HCT116 (cell line): ENCODE measurements around the gene MTRF1L. TPM values are rescaled to one million over a fixed set of nuclear protein-coding genes. Genes with fewer than 3 reads are reported as not detected.
"Not testable (repeated sequence)": the region's sequence is repeated elsewhere in the genome, so short reads cannot be mapped to it uniquely, and the experiment has no call there.

Experiments
- ATAC-seq: fragments of 200-7000 bp; cut with Tn5 transposase; 2 replicates; pipeline ENCODE4 v1.9.1; 2020; ENCODE audit warnings: mild to moderate bottlenecking, moderate library complexity
- BruUV-seq: library from RNA; stranded (reverse); fragments of 400-500 nt; replicated peaks from 2 replicates; lab custom pipeline; 2021; lab: Mats Ljungman, UMichigan
- CTCF ChIA-PET: fragments of 300-600 bp; sonication (Branson Sonifier 250); formaldehyde crosslinking; loops from one replicate; lab custom pipeline; 2021; ENCODE audit warnings: antibody characterized with exemption; lab: Charles Lee
- POLR2A ChIA-PET: fragments of 300-600, 350-600 bp; sonication (Branson Sonifier 250); formaldehyde crosslinking; loops from one replicate; lab custom pipeline; 2021; ENCODE audit warnings: antibody characterized with exemption; lab: Charles Lee
- RAD21 ChIA-PET, 2 experiments: fragments of 300-600 bp; sonication (Branson Sonifier 250); formaldehyde crosslinking; loops; one replicate each; lab custom pipeline; 2023; ENCODE audit warnings: low total read pairs in 2 of 2; ENCODE audit not compliant: uncharacterized antibody in 2 of 2, unreplicated experiment in 2 of 2, low non-redundant PET in 1 of 2; lab: Charles Lee
- DNase-seq: peaks from one replicate; pipeline ENCODE4 v3.0.0-alpha.2; 2010; ENCODE audit warnings: low read depth, low spot score
- H2AFZ ChIP-seq: fragments of 200-600 bp; shearing (Covaris generic), sonication (generic); 2 replicates; pipeline ENCODE4 v1.6.1; 2017; ENCODE audit warnings: low read depth, mixed run types, mixed read lengths, antibody characterized with exemption, low read length; ENCODE audit not compliant: poor library complexity, severe bottlenecking
- H3K27ac ChIP-seq: 2 replicates; pipeline ENCODE4 v1.5.1; 2012; ENCODE audit warnings: low read depth, low read length
- H3K27me3 ChIP-seq: fragments of 200-600 bp; sonication (generic); 2 replicates; pipeline ENCODE4 v1.6.1; 2016; ENCODE audit warnings: mixed run types, low read length, mixed read lengths; ENCODE audit not compliant: insufficient read depth
- H3K36me3 ChIP-seq, 2 experiments: fragments of 200-500 bp in 1 of 2; fragments of 200-600 bp in 1 of 2; sonication (Bioruptor generic) in 1 of 2; sonication (generic) in 1 of 2; 2 replicates each; pipeline versions ENCODE4 v1.5.1 to v1.6.1; 2014 to 2016; ENCODE audit warnings: low read length in 2 of 2, inconsistent platforms in 1 of 2, mixed read lengths in 1 of 2, mixed run types in 1 of 2; ENCODE audit not compliant: insufficient read depth in 2 of 2, control insufficient read depth in 1 of 2
- H3K4me1 ChIP-seq, 2 experiments: fragments of 200-600 bp in 1 of 2; sonication (generic) in 1 of 2; 2 replicates each; pipeline versions ENCODE4 v1.5.1 to v1.6.1; 2012 to 2017; ENCODE audit warnings: low read length in 2 of 2, inconsistent platforms in 1 of 2, mild to moderate bottlenecking in 1 of 2, mixed read lengths in 1 of 2, mixed run types in 1 of 2, moderate library complexity in 1 of 2; ENCODE audit not compliant: insufficient read depth in 2 of 2, control insufficient read depth in 1 of 2
- H3K4me2 ChIP-seq: fragments of 200-600 bp; sonication (generic); 2 replicates; pipeline ENCODE4 v1.6.1; 2017; ENCODE audit warnings: mixed run types, low read length, mixed read lengths
- H3K4me3 ChIP-seq, 2 experiments: fragments of 200-600 bp in 1 of 2; sonication (generic) in 1 of 2; replicated peaks in 1 of 2; 2 replicates each; pipeline ENCODE4 v1.5.1; 2011 to 2016; ENCODE audit warnings: low read length in 2 of 2, control low read depth in 1 of 2, low read depth in 1 of 2, mild to moderate bottlenecking in 1 of 2, mixed read lengths in 1 of 2, mixed run types in 1 of 2
- H3K79me2 ChIP-seq: fragments of 200-600 bp; sonication (generic); 2 replicates; pipeline ENCODE4 v1.6.1; 2017; ENCODE audit warnings: mild to moderate bottlenecking, mixed run types, low read length, moderate library complexity, mixed read lengths; ENCODE audit not compliant: insufficient read depth
- H3K9ac ChIP-seq: fragments of 200-600 bp; sonication (generic); 2 replicates; pipeline ENCODE4 v1.6.1; 2016; ENCODE audit warnings: low read length, mixed read lengths
- H3K9me2 ChIP-seq: fragments of 200-600 bp; sonication (generic), shearing (Covaris generic); 2 replicates; pipeline ENCODE4 v1.6.1; 2017; ENCODE audit warnings: mixed run types, mild to moderate bottlenecking, moderate library complexity; ENCODE audit not compliant: insufficient read depth
- H3K9me3 ChIP-seq, 2 experiments: fragments of 200-500 bp in 1 of 2; fragments of 200-600 bp in 1 of 2; sonication (Bioruptor generic) in 1 of 2; sonication (generic) in 1 of 2; 2 replicates each; pipeline ENCODE4 v1.6.1; 2014 to 2017; ENCODE audit warnings: low read length in 2 of 2, mixed read lengths in 2 of 2, inconsistent platforms in 1 of 2, low read depth in 1 of 2, mild to moderate bottlenecking in 1 of 2, mixed run types in 1 of 2, moderate library complexity in 1 of 2; ENCODE audit not compliant: control insufficient read depth in 1 of 2, insufficient read depth in 1 of 2
- H4K20me1 ChIP-seq: fragments of 200-600 bp; sonication (generic), shearing (Covaris generic); 2 replicates; pipeline ENCODE4 v1.6.1; 2017; ENCODE audit warnings: mixed run types, mild to moderate bottlenecking, moderate library complexity; ENCODE audit not compliant: insufficient read depth
- CEBPB ChIP-seq: IDR thresholded peaks from 2 replicates; pipeline ENCODE4 v1.6.1; 2012; ENCODE audit warnings: low read depth
- ELF1 ChIP-seq: IDR thresholded peaks from 2 replicates; pipeline ENCODE4 v1.6.1; 2012; ENCODE audit warnings: low read depth, borderline replicate concordance
- EZH2 ChIP-seq: fragments of 200-600 bp; sonication (generic); IDR thresholded peaks from 2 replicates; pipeline ENCODE4 v1.6.1; 2017; ENCODE audit warnings: antibody characterized with exemption, mixed run types
- JUND ChIP-seq: IDR thresholded peaks from 2 replicates; pipeline ENCODE4 v1.6.1; 2012
- POLR2A ChIP-seq: IDR thresholded peaks from 2 replicates; pipeline ENCODE4 v1.7.0; 2011; ENCODE audit warnings: borderline replicate concordance; ENCODE audit not compliant: insufficient read depth, insufficient read length; ENCODE audit errors: extremely low read depth
- RAD21 ChIP-seq: IDR thresholded peaks from 2 replicates; pipeline ENCODE4 v1.6.1; 2012; ENCODE audit warnings: low read depth, mild to moderate bottlenecking
- SIN3A ChIP-seq: IDR thresholded peaks from 2 replicates; pipeline ENCODE4 v1.6.1; 2012; ENCODE audit warnings: low read depth
- ZFX ChIP-seq: fragments of 450-650 bp; IDR thresholded peaks from 2 replicates; pipeline ENCODE4 v1.6.1; 2017
- intact Hi-C: fragments of 100-400 bp; cut with micrococcal nuclease; formaldehyde crosslinking; loops from 2 replicates; pipeline ENCODE4 v1.10.0; 2022
- total RNA-seq: library from RNA; stranded (reverse); gene quantifications from one replicate; pipeline ENCODE4 v1.2.1, GENCODE V29; 2021; ENCODE audit not compliant: unreplicated experiment
- TF ChIP-seq, protein P1 (sequence below), 3 experiments: fragments of 200-600 bp in 1 of 3; sonication (generic) in 1 of 3; IDR thresholded peaks in 2 of 3; conservative IDR thresholded peaks in 1 of 3; 2 replicates each; pipeline ENCODE4 v1.5.1; 2012 to 2017; ENCODE audit warnings: low read depth in 2 of 3, low read length in 2 of 3, antibody characterized with exemption in 1 of 3, borderline replicate concordance in 1 of 3, control low read depth in 1 of 3, mild to moderate bottlenecking in 1 of 3, mixed read lengths in 1 of 3, mixed run types in 1 of 3, moderate library complexity in 1 of 3; ENCODE audit not compliant: insufficient read depth in 1 of 3
- TF ChIP-seq, protein P2 (sequence below): IDR thresholded peaks from 2 replicates; pipeline ENCODE4 v1.6.1; 2012

Gene MTRF1L
- total RNA-seq, 1 experiment from 2014 or later: 26.2 TPM

DNA sequence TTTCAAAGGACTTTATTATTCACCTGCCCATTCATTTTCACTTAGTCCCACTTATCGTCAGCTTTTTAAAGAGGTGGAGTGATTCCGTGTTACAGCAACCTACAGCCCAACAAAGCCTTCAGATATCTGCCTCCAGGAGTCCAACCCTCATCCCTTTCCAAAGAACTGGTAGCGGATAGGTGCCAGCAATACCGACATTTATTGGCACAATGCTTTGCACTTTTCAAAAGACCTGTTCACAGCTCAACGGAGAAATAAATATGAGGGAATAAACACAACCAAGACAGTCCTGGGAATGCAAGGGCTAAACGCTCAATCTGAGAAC lies 819 bp upstream of the MTRF1L start (continued):
- TF ChIP-seq, protein P1, sequence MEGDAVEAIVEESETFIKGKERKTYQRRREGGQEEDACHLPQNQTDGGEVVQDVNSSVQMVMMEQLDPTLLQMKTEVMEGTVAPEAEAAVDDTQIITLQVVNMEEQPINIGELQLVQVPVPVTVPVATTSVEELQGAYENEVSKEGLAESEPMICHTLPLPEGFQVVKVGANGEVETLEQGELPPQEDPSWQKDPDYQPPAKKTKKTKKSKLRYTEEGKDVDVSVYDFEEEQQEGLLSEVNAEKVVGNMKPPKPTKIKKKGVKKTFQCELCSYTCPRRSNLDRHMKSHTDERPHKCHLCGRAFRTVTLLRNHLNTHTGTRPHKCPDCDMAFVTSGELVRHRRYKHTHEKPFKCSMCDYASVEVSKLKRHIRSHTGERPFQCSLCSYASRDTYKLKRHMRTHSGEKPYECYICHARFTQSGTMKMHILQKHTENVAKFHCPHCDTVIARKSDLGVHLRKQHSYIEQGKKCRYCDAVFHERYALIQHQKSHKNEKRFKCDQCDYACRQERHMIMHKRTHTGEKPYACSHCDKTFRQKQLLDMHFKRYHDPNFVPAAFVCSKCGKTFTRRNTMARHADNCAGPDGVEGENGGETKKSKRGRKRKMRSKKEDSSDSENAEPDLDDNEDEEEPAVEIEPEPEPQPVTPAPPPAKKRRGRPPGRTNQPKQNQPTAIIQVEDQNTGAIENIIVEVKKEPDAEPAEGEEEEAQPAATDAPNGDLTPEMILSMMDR (IDR thresholded peaks at IDR 0.05 in 2 of 3, conservative IDR thresholded peaks at IDR 0.05 in 1 of 3; ENCODE audit: borderline replicate concordance in 1 of 3, insufficient read depth in 1 of 3, low read depth in 2 of 3, low read length in 2 of 3): no peak
- TF ChIP-seq JUND: no peak
- no peak for TF ChIP-seq ELF1
- TF ChIP-seq, protein P2, sequence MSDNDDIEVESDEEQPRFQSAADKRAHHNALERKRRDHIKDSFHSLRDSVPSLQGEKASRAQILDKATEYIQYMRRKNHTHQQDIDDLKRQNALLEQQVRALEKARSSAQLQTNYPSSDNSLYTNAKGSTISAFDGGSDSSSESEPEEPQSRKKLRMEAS: no peak
- TF ChIP-seq RAD21: no peak
- TF ChIP-seq CEBPB: no peak
- no peak for TF ChIP-seq EZH2

DNA sequence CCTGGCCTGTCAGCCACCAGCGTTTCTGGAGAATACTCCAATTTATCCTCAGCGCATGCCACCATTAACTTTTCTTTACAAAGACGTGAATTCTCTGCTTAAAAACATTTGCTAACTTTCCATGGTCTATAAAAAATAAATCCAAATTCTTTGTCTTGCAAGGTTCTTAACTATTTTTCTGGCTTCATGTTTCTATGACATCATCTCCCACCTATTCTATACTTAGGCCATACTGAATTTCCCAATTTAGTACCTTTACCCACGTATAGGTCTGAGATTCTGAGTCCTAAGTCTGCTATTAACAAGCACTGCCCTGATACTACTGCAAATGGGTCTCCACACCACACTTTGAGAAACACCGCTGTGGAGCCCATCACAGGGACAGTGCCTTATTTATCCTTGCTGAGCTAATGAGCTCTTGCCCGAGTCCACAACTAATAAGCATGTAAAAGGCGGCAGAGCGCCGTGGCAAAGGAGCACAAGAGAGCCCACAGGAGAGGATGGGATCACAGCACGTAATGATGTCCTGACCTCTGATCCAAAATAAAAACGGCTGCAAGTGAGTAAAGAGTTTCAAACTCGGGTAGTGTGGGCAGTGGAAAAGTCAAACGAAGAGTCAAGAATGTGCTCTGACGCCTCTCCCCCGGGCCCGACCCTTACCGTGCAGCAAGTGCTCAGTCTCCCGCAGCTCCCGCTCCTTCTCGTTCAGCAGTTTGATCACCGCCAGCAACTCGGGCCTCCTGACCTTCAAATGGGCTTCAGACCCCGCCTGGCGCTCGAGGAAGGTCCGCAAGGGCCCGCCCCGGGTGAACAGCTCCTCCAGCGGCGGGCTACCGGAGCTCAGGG lies 519 bp downstream of the MTRF1L start:
- CTCF ChIA-PET: no interaction called here
- DNase-seq: no peak

DNA sequence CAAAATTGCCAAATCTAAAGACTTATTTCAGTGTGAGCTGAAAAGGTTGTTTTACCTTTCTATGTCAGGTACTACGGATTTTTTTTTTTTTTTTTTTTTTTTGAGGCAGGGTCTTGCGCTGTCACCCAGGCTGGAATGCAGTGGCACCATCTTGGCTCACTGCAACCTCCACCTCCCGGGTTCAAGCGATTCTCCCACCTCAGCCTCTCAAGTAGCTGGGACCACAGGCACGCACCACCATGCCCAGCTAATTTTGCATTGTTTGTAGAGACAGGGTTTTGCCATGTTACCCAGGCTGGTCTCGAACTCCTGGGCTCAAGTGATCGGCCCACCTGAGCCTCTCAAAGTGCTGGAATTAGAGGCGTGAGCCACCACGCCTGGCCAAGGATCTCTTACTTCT lies 1.7 kb downstream of the MTRF1L start:
- intact Hi-C loops: not testable (repeated sequence)

More for the DNA sequence above, 519 bp downstream of the MTRF1L start:
- Histone ChIP-seq H3K27me3 (no peaks in the 10 kb centered on the region), H2AFZ (no peak overlapping the region), H3K9ac (peak overlapping the region; percentile 90), H3K4me1 (peaks cover 11 to 27% of the 10 kb centered on the region in 2 experiments), H4K20me1 (peaks cover 12% of the 10 kb centered on the region; the same call in 1 of the 2 replicates), H3K79me2 (peaks cover 66% of the 10 kb centered on the region), H3K4me2 (peak overlapping the region; percentile 91), H3K27ac (peak overlapping the region; percentile 70), H3K4me3 (peak overlapping the region; percentile 94 to 99), H3K9me2 (no peaks in the 10 kb centered on the region), H3K9me3 (no peaks in the 10 kb centered on the region), H3K36me3 (peaks cover 12 to 21% of the 10 kb centered on the region in 2 experiments; a peak in 3 of 4 replicates)
- ChIA-PET RAD21 (interaction anchor here in 1 of 2 experiments (0.6 kb wide), 1 partner anchor 347 kb away, joined by 4 read pairs; no protein-coding TSS in a partner anchor), POLR2A (interaction anchor here (1.0 to 1.1 kb wide), 2 partner anchors 15 to 19 kb away, joined by 3 read pairs; partner anchors contain the start of gene FBXO5)
- peak; percentile 43 for ATAC-seq
- TF ChIP-seq POLR2A: peak; percentile 20
- peak; percentile 68; the same call in 1 of the 2 replicates for TF ChIP-seq ZFX
- TF ChIP-seq SIN3A: peak; percentile 33; the same call in 1 of the 2 replicates
- no peak for TF ChIP-seq CEBPB
- no TSS peak for BruUV-seq
- intact Hi-C loops: no loop called here

More for the DNA sequence above, 1.7 kb downstream of the MTRF1L start:
- BruUV-seq, ATAC-seq, H3K9me2 ChIP-seq, H2AFZ ChIP-seq, H3K27me3 ChIP-seq, RAD21 ChIA-PET, DNase-seq, H3K9me3 ChIP-seq, H3K9ac ChIP-seq, H3K27ac ChIP-seq: not testable (repeated sequence)
- peak overlapping the region; percentile 94 to 99; a peak in 3 of 4 replicates for H3K4me3 ChIP-seq
- ChIA-PET POLR2A (interaction anchor here (0.7 to 1.0 kb wide), 4 partner anchors 13 to 513 kb away, joined by 3 to 5 read pairs (median 4); no protein-coding TSS in a partner anchor), CTCF (interaction anchor here (0.7 to 0.9 kb wide), 2 partner anchors 24 to 52 kb away, joined by 3 to 5 read pairs; no protein-coding TSS in a partner anchor)
- peaks cover 11 to 27% of the 10 kb centered on the region in 2 experiments for H3K4me1 ChIP-seq
- peaks cover 17 to 21% of the 10 kb centered on the region in 2 experiments for H3K36me3 ChIP-seq
- peak overlapping the region; percentile 91 for H3K4me2 ChIP-seq
- H3K79me2 ChIP-seq: peaks cover 78% of the 10 kb centered on the region
- peaks cover 13% of the 10 kb centered on the region; the same call in 1 of the 2 replicates for H4K20me1 ChIP-seq
